Endothelial cell of umbilical vein (primary cell): Measurements from ENCODE around the gene PFKFB3. TPM values are rescaled to one million over a fixed set of nuclear protein-coding genes. Genes with fewer than 3 reads are reported as not detected.

Experiments
- BruUV-seq: library from RNA; stranded (reverse); fragments of 400-500 nt; replicated peaks from 2 replicates; lab custom pipeline; 2021; lab: Mats Ljungman, UMichigan
- CTCF ChIA-PET: fragments of 300-600, 350-600 bp; sonication (Branson Sonifier 250); formaldehyde crosslinking; loops from one replicate; lab custom pipeline; 2021; ENCODE audit warnings: antibody characterized with exemption, inconsistent platforms; lab: Charles Lee
- POLR2A ChIA-PET: fragments of 300-600, 350-600 bp; sonication (Branson Sonifier 250); formaldehyde crosslinking; loops from one replicate; lab custom pipeline; 2021; ENCODE audit warnings: antibody characterized with exemption, inconsistent platforms; lab: Charles Lee
- DNase-seq: peaks from one replicate; pipeline ENCODE4 v3.0.0-alpha.2; 2011; ENCODE audit warnings: low read depth, low spot score
- FAIRE-seq: peaks from 2 replicates; lab custom pipeline; 2011; peaks lifted over from hg19 to GRCh38; lab: Jason Lieb, UNC
- H2AFZ ChIP-seq: 2 replicates; pipeline ENCODE4 v1.6.0; 2012; ENCODE audit warnings: low read depth, low read length, control low read depth, inconsistent platforms
- H3K27ac ChIP-seq: 2 replicates; pipeline ENCODE4 v1.5.1; 2011; ENCODE audit warnings: low read depth, mild to moderate bottlenecking, control low read depth, low read length, moderate library complexity; ENCODE audit not compliant: insufficient read depth
- H3K27me3 ChIP-seq, 2 experiments: 2 replicates each; pipeline versions ENCODE4 v1.6.0 to v1.6.1; 2011; ENCODE audit warnings: low read length in 2 of 2, mixed read lengths in 1 of 2; ENCODE audit not compliant: control insufficient read depth in 2 of 2, insufficient read depth in 2 of 2
- H3K36me3 ChIP-seq, 2 experiments: 2 replicates in 1 of 2; 3 replicates in 1 of 2; pipeline ENCODE4 v1.5.1; 2011; ENCODE audit warnings: low read length in 2 of 2, mild to moderate bottlenecking in 1 of 2, moderate library complexity in 1 of 2; ENCODE audit not compliant: control insufficient read depth in 2 of 2, insufficient read depth in 2 of 2; ENCODE audit errors: extremely low read depth in 1 of 2
- H3K4me1 ChIP-seq: 3 replicates; pipeline ENCODE4 v1.5.1; 2011; ENCODE audit warnings: mild to moderate bottlenecking, low read length; ENCODE audit not compliant: control insufficient read depth, insufficient read depth; ENCODE audit errors: extremely low read depth
- H3K4me2 ChIP-seq: 2 replicates; pipeline ENCODE4 v1.6.1; 2011; ENCODE audit warnings: low read length, control low read depth, mixed read lengths; ENCODE audit not compliant: insufficient read depth
- H3K4me3 ChIP-seq, 3 experiments: fragments of 200-600 bp in 1 of 3; sonication (generic), shearing (Covaris generic) in 1 of 3; replicated peaks in 1 of 3; 2 replicates each; pipeline ENCODE4 v1.5.1; 2011 to 2016; ENCODE audit warnings: control low read depth in 3 of 3, low read length in 3 of 3, mild to moderate bottlenecking in 2 of 3, inconsistent platforms in 1 of 3, low read depth in 1 of 3, moderate library complexity in 1 of 3; ENCODE audit not compliant: insufficient read depth in 1 of 3
- H3K79me2 ChIP-seq: 2 replicates; pipeline ENCODE4 v1.6.0; 2012; ENCODE audit warnings: low read length, inconsistent platforms; ENCODE audit not compliant: control insufficient read depth, insufficient read depth
- H3K9ac ChIP-seq: replicated peaks from 2 replicates; pipeline ENCODE3; 2011; ENCODE audit warnings: low read length, control low read depth; ENCODE audit not compliant: insufficient read depth; ENCODE audit errors: extremely low read depth
- H3K9me1 ChIP-seq: replicated peaks from 3 replicates; pipeline ENCODE4 v1.6.0; 2011; ENCODE audit warnings: mild to moderate bottlenecking, low read length; ENCODE audit not compliant: control insufficient read depth, insufficient read depth; ENCODE audit errors: extremely low read depth
- H3K9me3 ChIP-seq: replicated peaks from 2 replicates; pipeline ENCODE4 v1.5.1; 2012; ENCODE audit warnings: low read length, inconsistent platforms; ENCODE audit not compliant: control insufficient read depth, insufficient read depth
- H4K20me1 ChIP-seq: replicated peaks from 2 replicates; pipeline ENCODE3; 2011; ENCODE audit warnings: mild to moderate bottlenecking, low read length; ENCODE audit not compliant: control insufficient read depth, insufficient read depth; ENCODE audit errors: extremely low read depth
- CTCF ChIP-seq, 2 donors: IDR thresholded peaks; 1 replicate in 1 of 2; 2 replicates in 1 of 2; pipeline ENCODE4 v1.5.1; 2011; ENCODE audit warnings: low read length in 2 of 2, mild to moderate bottlenecking in 2 of 2, moderate library complexity in 2 of 2, control low read depth in 1 of 2, inconsistent platforms in 1 of 2, low read depth in 1 of 2; ENCODE audit not compliant: insufficient read depth in 1 of 2; ENCODE audit errors: extremely low read depth in 1 of 2
- EZH2 ChIP-seq: IDR thresholded peaks from 2 replicates; pipeline ENCODE4 v1.6.1; 2012; ENCODE audit warnings: borderline replicate concordance, low read depth, mild to moderate bottlenecking, moderate library complexity, low read length, inconsistent platforms; ENCODE audit not compliant: severe bottlenecking
- FOS ChIP-seq: IDR thresholded peaks from 2 replicates; pipeline ENCODE4 v1.6.1; 2011; ENCODE audit warnings: mild to moderate bottlenecking, low read length, moderate library complexity, borderline replicate concordance; ENCODE audit not compliant: insufficient read depth
- GATA2 ChIP-seq: IDR thresholded peaks from 2 replicates; pipeline ENCODE4 v1.7.0; 2011; ENCODE audit warnings: low read depth, mild to moderate bottlenecking, moderate library complexity, mixed read lengths, low read length; ENCODE audit not compliant: insufficient read length, insufficient read depth
- JUN ChIP-seq: IDR thresholded peaks from 2 replicates; pipeline ENCODE4 v1.6.1; 2011; ENCODE audit warnings: borderline replicate concordance, low read depth; ENCODE audit not compliant: insufficient read length, insufficient read depth
- MAX ChIP-seq: IDR thresholded peaks from 2 replicates; pipeline ENCODE4 v1.6.1; 2011; ENCODE audit not compliant: insufficient read depth, insufficient read length
- MYC ChIP-seq: IDR thresholded peaks from one replicate; pipeline ENCODE4 v1.6.1; 2011; ENCODE audit warnings: mild to moderate bottlenecking, low read depth, low read length
- POLR2A ChIP-seq: IDR thresholded peaks from 2 replicates; pipeline ENCODE4 v1.6.1; 2012; ENCODE audit warnings: low read depth, mild to moderate bottlenecking, control low read depth, low read length
- POLR2AphosphoS5 ChIP-seq: IDR thresholded peaks from 2 replicates; pipeline ENCODE4 v1.6.1; 2012; ENCODE audit warnings: low read depth, mild to moderate bottlenecking, control low read depth, low read length, moderate library complexity; ENCODE audit not compliant: insufficient read depth
- dilution Hi-C: fragments of 300-500 bp; cut with MboI; formaldehyde crosslinking; loops from one replicate; pipeline ENCODE4 v1.15.0; 2019; ENCODE audit warnings: low sequenced_read_pairs; ENCODE audit not compliant: extremely low pct_ligation_motif_present
- intact Hi-C: fragments of 100-400 bp; cut with micrococcal nuclease; formaldehyde crosslinking; loops from one replicate; pipeline ENCODE4 v1.10.0; 2022
- polyA plus RNA-seq, 4 experiments: library from polyadenylated mRNA; depleted of rRNA in 3 of 4; stranded (reverse) in 3 of 4; unstranded in 1 of 4; fragments of >200 nt; gene quantifications; 2 replicates each; pipeline versions ENCODE4 v1.2.1 to v1.2.3, GENCODE V29; 2011 to 2012; ENCODE audit warnings: missing spikeins in 1 of 4
- total RNA-seq: library from RNA; stranded (reverse); gene quantifications from 2 replicates; pipeline ENCODE4 v1.2.3, GENCODE V29; 2021

PFKFB3 gene
- total and polyA plus RNA-seq, 2 donors (not counting 3 experiments of a cell fraction or from before 2014, with no cell fraction given) = 15.8 to 33.7 TPM

GRCh38 chr10:6185039-6185716 is 17.6 kb upstream of the PFKFB3 start:
- Histone ChIP-seq H3K27me3 (no peaks in the 10 kb centered on the region), H3K36me3 (no peaks in the 10 kb centered on the region), H3K4me3 (no peak overlapping the region), H3K4me2 (no peak overlapping the region), H3K9me1 (no peaks in the 10 kb centered on the region), H3K4me1 (peaks cover 17% of the 10 kb centered on the region), H4K20me1 (no peaks in the 10 kb centered on the region), H3K79me2 (peaks cover 3% of the 10 kb centered on the region), H3K27ac (no peak overlapping the region), H3K9me3 (no peaks in the 10 kb centered on the region), H3K9ac (no peak overlapping the region), H2AFZ (no peak overlapping the region)
- DNase-seq (no peak), FAIRE-seq (no peak)
- ChIA-PET CTCF (interaction anchor here (0.6 to 2.9 kb wide), 4 partner anchors 9 to 41 kb away, joined by 3 to 9 read pairs (median 3); partner anchors contain the start of gene PFKFB3), POLR2A (no interaction called here)
- no peak for TF ChIP-seq POLR2A
- TF ChIP-seq FOS = no peak
- no peak for TF ChIP-seq GATA2
- no peak for TF ChIP-seq MYC
- TF ChIP-seq POLR2AphosphoS5 = no peak
- TF ChIP-seq MAX = no peak
- no peak for TF ChIP-seq EZH2
- no peak for TF ChIP-seq JUN
- no peak for TF ChIP-seq CTCF (IDR thresholded peaks at IDR 0.05; ENCODE audit: extremely low read depth in 1 of 2, insufficient read depth in 1 of 2, low read depth in 1 of 2, low read length in 2 of 2)
- no TSS peak for BruUV-seq
- intact Hi-C loops = no loop called here
- dilution Hi-C loops = no loop called here
